Measurements from ENCODE around the gene ITPK1.

The ITPK1 gene

DNA sequence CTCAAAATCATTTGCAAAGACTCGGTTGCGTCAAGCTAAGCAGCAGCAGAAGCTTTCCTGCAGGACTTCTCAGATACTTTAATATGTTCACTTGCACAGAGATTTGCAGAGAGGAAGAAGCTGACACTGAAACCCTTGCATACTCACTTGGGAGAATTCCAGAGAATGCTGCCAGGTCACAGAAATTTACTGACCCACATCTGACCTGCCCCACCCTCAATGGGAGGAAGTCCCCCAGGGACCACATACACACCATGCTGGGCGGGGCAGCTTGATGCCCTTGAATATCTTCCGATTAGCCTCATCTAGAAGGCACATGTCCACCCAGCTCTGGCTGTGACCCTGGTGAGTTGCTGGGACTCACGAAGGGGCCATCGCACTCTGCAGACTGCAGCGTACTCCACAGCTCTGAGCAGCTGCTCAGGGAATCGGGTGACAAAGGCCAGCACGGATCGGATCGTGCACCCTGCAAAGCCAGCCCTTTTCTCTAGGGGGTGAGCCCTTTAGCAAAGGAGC lies 83.2 kb downstream of the ITPK1 start:
- peak; percentile 77 for ATAC-seq
- peaks cover 9% of the 10 kb centered on the region for H3K36me3 Mint-ChIP-seq
- peak overlapping the region; percentile 42 for H3K4me3 Mint-ChIP-seq
- H3K4me1 Mint-ChIP-seq: peaks cover 96% of the 10 kb centered on the region
- H3K27me3 Mint-ChIP-seq: no peaks in the 10 kb centered on the region
- no peaks in the 10 kb centered on the region for H3K9me3 Mint-ChIP-seq
- peak overlapping the region; percentile 90 for H3K27ac Mint-ChIP-seq

DNA sequence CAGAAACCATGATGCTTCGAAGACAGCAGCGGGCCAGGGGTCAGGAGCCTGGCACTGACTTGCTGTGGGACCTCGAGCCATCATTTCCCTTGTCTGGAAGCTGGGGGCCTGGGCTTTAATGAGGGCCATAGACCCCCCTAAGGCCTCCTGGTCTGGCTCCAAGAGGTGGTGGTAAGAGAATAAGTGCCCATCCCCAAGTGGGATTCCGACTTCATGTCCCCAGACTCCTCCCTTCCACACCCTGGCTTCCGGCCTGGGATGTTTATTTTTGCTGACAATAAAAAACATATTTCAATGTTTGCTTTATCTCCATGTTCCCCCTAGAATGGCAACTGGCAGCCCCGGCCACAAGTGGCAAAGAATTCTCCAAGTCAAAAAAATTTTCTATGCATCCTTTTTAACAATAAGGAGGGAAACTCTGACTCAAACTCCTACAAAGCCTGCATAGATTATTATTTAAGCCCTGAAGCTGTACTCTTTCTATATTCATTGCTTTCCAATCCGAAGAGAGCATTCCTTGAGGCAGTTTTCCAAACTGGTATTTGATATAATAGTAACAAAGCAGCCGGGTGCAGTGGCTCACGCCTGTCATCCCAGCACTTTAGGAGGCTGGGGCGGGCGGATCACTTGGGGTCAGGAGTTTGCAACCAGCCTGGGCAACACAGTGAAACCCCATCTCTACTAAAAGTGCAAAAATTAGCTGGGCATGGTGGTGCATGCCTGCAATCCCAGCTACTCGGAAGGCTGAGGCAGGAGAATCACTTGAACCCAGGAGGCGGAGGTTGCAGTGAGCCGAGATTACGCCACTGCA lies 84.0 kb downstream of the ITPK1 start:
- no peak for ATAC-seq
- peak overlapping the region; percentile 45 for H3K4me3 Mint-ChIP-seq
- H3K36me3 Mint-ChIP-seq: peaks cover 12% of the 10 kb centered on the region
- peaks cover 96% of the 10 kb centered on the region for H3K4me1 Mint-ChIP-seq
- H3K27ac Mint-ChIP-seq: peak overlapping the region; percentile 90
- H3K9me3 Mint-ChIP-seq: no peaks in the 10 kb centered on the region
- no peaks in the 10 kb centered on the region for H3K27me3 Mint-ChIP-seq

DNA sequence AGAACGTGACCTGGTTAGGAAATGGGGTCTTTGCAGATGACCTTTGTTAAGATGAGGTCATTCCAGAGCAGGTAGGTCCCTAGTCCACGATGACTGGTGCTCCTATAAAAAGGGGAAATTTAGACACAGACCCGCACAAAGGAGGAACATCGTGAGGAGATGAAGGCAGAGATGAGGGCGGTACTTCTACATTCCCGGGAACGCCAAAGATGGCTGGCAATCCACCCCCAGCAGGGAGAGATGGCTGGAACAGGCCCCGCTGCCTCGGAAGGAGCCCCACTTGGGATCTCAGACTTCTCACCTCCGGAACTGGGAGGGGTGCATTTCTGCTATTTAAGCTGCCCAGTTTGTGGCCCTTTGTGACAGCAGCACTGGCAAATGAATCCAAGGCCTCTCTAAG lies 85.0 kb downstream of the ITPK1 start:
- no peak for ATAC-seq
- no peak overlapping the region for H3K4me3 Mint-ChIP-seq
- no peaks in the 10 kb centered on the region for H3K9me3 Mint-ChIP-seq
- peaks cover 92% of the 10 kb centered on the region for H3K4me1 Mint-ChIP-seq
- peaks cover 19% of the 10 kb centered on the region for H3K36me3 Mint-ChIP-seq
- H3K27ac Mint-ChIP-seq: peak overlapping the region; percentile 90
- no peaks in the 10 kb centered on the region for H3K27me3 Mint-ChIP-seq

DNA sequence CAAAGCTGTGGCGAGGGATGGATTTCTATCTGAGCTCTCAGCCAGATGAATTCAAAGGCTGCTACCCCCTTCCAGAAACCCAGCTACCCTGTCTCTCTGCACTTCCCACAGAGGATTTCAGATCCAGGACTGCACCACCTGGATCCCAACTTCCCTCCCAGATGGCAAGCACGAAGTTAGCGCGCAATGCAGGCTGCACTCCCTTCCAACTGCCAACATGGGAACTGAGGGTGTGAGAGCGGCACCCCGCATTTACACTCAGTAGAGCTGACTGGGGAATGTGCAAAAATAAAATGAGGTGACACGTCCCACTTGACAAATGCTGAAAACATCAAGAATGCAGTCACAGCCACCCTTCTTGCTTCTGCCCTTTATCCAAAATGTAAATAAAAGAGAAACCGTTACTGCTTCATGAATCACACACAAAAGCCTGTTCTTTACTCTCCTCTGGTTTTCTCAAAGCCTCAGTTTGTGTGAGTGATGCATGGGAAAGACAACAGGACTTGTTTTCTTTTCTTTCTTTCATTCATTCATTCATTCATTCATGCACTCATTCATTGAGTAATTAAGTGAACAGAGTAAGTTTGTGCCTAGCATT lies 85.7 kb downstream of the ITPK1 start:
- Mint-ChIP-seq H3K27me3 (no peaks in the 10 kb centered on the region), H3K36me3 (peaks cover 25% of the 10 kb centered on the region), H3K27ac (peak overlapping the region; percentile 90), H3K4me3 (no peak overlapping the region), H3K9me3 (no peaks in the 10 kb centered on the region), H3K4me1 (peaks cover 95% of the 10 kb centered on the region)
- no peak for ATAC-seq

DNA sequence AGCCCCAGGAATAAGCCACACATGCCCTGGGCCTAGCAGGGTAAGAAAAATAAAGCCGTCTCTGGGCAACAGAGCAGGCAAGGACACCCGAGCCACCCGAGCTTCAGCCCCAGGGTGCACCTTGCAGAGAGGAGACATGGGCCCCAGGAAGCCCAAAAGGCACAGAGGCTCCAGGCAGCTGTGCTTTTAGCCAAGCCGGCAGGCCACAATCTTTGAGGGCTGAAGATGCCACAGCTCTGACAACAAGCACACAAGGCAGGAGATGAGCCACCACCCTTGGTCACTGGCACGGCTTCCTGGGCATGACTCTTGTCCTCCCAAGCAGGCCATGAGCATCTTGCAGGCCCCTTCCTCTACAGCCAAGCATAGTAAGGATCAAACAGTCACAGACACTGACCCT lies 86.3 kb downstream of the ITPK1 start:
- peaks cover 25% of the 10 kb centered on the region for H3K36me3 Mint-ChIP-seq
- peak overlapping the region; percentile 90 for H3K27ac Mint-ChIP-seq
- no peak for ATAC-seq
- no peaks in the 10 kb centered on the region for H3K27me3 Mint-ChIP-seq
- no peaks in the 10 kb centered on the region for H3K9me3 Mint-ChIP-seq
- H3K4me1 Mint-ChIP-seq: peaks cover 93% of the 10 kb centered on the region
- H3K4me3 Mint-ChIP-seq: no peak overlapping the region

DNA sequence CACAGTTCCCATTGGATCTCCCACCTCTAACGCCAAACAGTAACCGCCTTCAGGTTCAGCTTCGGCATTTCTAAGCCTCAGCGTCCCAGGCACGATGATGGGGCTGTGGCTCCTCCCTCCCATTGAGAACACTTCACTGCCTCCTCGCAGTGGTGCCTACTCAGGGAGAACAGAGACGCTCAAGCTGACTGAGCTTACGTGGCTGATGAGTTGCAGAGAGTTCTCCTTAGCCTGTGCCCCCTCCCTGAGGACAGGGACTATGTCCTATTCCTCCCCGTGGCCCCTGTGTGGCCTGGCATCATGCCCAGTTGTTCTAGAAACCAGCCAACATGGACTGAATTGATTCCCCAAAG lies 87.0 kb downstream of the ITPK1 start:
- H3K36me3 Mint-ChIP-seq: peaks cover 28% of the 10 kb centered on the region
- no peaks in the 10 kb centered on the region for H3K9me3 Mint-ChIP-seq
- H3K4me3 Mint-ChIP-seq: no peak overlapping the region
- peak overlapping the region; percentile 90 for H3K27ac Mint-ChIP-seq
- ATAC-seq: peak; percentile 34
- peaks cover 93% of the 10 kb centered on the region for H3K4me1 Mint-ChIP-seq
- no peaks in the 10 kb centered on the region for H3K27me3 Mint-ChIP-seq

DNA sequence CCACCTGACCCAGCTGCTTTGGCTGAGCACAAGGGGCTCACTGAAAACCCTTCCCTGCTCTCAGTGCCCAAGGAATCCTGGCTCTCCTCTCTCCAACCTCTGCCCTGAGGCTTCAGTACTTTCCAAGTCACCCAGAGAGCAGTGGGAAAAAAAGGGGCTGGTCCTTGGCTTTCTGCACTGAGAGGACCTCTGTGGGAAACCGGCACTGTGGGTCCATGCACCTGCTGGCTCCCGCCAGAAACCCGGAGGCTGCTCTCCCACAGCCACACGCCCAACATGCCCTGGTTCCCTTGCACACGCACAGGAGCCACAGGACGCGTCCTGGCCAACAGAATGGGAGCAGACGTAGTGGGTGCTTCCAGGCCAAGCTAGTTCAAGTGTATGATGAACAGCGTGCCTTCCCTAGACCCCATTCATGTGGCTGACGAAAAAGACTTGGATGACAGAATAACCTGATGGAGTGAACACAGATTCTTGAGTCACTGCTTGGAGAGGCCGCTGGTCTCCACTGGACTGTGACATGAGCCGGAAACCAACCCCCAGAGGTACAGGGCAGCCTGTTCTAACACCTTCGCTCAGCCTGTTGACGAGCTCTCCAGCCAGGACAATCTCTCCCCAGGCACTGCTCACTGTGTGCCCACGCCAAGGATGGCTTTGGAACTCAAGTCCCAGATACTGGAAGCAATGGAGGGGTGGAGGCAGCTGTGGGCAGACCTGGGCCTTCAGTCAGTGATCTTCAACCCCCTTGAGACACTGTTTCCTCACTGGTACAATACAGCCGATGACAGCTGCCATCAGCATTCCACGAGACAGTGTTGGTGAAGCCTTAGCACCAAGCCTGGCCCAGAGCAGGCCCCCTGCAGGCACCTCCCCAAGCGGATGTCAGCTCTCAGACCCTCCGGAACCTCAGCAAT lies 87.7 kb downstream of the ITPK1 start:
- Mint-ChIP-seq H3K27ac (peak overlapping the region; percentile 90), H3K4me3 (peak overlapping the region; percentile 21), H3K4me1 (peaks cover 93% of the 10 kb centered on the region), H3K36me3 (peaks cover 34% of the 10 kb centered on the region), H3K27me3 (no peaks in the 10 kb centered on the region), H3K9me3 (no peaks in the 10 kb centered on the region)
- ATAC-seq: peak; percentile 47

DNA sequence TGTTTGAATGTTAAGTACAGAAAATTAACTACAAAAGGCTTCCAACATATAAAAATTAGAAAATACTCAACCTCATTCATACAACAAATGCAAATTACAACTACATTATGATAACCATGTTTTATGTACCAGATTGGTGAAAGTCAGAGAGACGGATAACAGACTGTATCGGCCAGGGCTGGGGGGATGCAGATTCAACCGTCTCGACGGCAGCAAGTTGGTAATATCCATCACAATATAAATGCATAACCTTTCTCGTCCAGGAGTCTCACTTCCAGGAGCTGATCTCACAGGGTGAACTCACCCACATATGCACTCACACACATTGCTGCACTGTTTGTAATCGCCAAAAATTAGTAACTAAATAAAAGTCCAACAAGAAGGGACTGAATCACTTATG lies 89.4 kb downstream of the ITPK1 start:
- no peaks in the 10 kb centered on the region for H3K9me3 Mint-ChIP-seq

DNA sequence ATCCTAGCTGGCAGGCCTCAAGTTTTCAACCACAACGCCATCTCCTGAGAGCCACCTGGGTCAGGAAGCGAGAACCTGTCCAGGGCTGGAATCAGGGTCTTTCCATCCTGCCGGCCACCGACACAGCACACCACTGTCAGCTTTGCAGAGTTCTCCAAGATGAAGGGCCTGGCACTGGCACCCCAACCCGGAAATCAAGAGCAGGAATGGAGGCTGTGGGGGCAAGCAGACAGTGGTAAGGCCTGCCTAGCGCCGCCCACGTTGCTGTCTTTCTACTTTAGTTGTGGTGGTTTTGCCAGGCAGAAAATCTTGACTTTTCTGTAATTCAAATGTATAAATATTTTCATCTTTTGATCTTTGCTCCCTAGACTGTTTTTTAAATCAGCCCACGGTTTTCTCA lies 90.7 kb downstream of the ITPK1 start:
- Mint-ChIP-seq H3K9me3 (no peaks in the 10 kb centered on the region), H3K27me3 (no peaks in the 10 kb centered on the region), H3K4me3 (no peak overlapping the region), H3K27ac (no peak overlapping the region), H3K36me3 (peaks cover 44% of the 10 kb centered on the region), H3K4me1 (peaks cover 90% of the 10 kb centered on the region)
- no peak for ATAC-seq

More for the DNA sequence above, 89.4 kb downstream of the ITPK1 start:
- peaks cover 50% of the 10 kb centered on the region for H3K36me3 Mint-ChIP-seq
- H3K27ac Mint-ChIP-seq: no peak overlapping the region
- ATAC-seq: no peak
- H3K4me1 Mint-ChIP-seq: peaks cover 93% of the 10 kb centered on the region
- H3K27me3 Mint-ChIP-seq: no peaks in the 10 kb centered on the region
- no peak overlapping the region for H3K4me3 Mint-ChIP-seq

DNA sequence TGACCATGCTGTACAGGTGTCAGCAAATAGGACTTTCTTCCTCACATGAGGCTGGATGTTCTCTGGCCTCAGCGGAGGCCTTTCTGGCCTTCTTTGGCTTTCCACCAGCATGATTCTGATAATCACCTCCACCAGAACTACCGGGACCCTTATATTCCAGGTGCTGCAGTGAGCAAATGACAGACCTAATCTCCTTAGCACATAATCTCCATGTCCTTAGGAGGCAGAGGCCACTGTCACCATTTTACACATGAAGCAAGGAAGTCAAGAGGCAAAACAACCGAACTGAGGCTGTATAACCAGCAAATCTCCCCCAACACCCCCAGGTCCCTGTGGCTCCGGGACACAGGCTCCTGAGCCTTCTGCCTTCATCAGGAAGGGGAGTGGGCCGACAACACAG lies 91.2 kb downstream of the ITPK1 start:
- ATAC-seq: no peak
- H3K4me3 Mint-ChIP-seq: no peak overlapping the region
- H3K27ac Mint-ChIP-seq: peak overlapping the region; percentile 68
- H3K27me3 Mint-ChIP-seq: no peaks in the 10 kb centered on the region
- peaks cover 85% of the 10 kb centered on the region for H3K4me1 Mint-ChIP-seq
- peaks cover 44% of the 10 kb centered on the region for H3K36me3 Mint-ChIP-seq
- no peaks in the 10 kb centered on the region for H3K9me3 Mint-ChIP-seq

DNA sequence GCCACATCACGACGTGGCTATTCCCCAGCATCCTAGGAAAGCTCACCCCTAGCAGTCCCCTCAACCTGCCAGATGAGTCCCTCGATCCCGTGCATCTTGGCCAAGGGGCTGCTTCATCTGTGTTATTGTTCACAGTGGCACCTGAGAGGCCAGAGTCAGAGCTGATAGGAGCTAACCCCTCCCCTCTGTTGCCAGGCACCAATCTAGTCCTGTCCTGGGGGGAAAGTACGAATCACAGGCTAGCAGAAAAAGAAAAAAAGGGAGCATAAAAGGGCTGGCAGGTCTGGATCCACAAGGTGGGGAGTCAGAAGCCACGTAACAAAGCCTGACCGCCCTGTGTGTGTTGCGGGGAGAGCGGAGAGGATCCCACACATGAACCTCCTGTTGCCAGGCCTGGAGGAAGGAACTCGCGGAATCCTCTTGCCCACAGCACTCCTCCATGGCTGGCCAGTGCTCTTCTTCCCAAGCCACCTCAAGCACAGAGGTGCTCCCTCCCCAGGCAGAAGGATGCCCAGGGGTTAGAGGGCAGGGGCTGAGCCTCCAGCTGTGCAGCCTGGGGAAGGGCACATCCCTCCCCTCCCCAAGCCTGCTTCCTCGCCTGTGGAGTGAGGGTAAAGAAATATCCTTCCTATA lies 91.8 kb downstream of the ITPK1 start:
- H3K36me3 Mint-ChIP-seq: peaks cover 44% of the 10 kb centered on the region
- peaks cover 79% of the 10 kb centered on the region for H3K4me1 Mint-ChIP-seq
- peak overlapping the region; percentile 68 for H3K27ac Mint-ChIP-seq
- H3K27me3 Mint-ChIP-seq: no peaks in the 10 kb centered on the region
- H3K9me3 Mint-ChIP-seq: no peaks in the 10 kb centered on the region
- H3K4me3 Mint-ChIP-seq: no peak overlapping the region
- no peak for ATAC-seq

DNA sequence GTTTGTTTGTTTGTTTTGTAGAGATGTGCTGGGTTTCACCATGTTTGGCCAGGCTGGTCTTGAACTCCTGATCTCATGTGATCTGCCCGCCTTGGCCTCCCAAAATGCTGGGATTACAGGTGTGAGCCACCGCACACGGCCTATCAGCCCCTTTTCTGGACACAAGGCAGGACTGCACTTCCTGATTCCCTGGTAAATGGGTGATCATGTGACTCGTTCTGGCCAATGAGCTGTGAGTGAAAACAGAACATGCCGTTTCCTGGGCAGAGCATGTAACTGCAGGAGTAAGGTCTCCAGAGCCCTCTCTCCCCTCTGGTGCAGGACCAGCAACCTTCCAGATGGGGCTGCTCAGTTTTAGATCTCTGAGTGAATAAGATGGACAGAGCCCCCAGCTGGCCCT lies 92.7 kb downstream of the ITPK1 start:
- peaks cover 44% of the 10 kb centered on the region for H3K36me3 Mint-ChIP-seq
- peaks cover 76% of the 10 kb centered on the region for H3K4me1 Mint-ChIP-seq
- ATAC-seq: no peak
- no peaks in the 10 kb centered on the region for H3K27me3 Mint-ChIP-seq
- no peaks in the 10 kb centered on the region for H3K9me3 Mint-ChIP-seq
- H3K27ac Mint-ChIP-seq: peak overlapping the region; percentile 68
- no peak overlapping the region for H3K4me3 Mint-ChIP-seq

DNA sequence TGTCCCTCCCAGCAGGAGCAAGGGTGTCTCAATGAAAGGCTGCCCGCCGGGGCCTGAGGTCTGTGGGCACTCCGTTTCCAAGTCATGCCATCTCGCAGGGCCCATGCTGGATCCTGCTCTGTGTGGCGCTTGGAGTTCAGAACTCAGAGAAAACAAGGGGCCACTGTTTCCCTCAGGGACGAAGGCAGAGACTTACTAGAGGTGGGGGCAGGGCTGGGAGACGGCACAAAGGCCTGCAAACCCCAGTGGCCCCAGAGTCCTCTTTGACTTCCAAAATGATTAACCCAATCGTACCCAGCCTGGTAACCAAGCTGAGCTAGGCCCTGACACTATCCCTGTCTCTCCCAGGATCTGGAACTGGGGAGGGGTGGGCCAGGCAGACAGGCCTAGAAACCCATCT lies 95.8 kb downstream of the ITPK1 start:
- Mint-ChIP-seq H3K36me3 (peaks cover 35% of the 10 kb centered on the region), H3K9me3 (no peaks in the 10 kb centered on the region), H3K4me3 (no peak overlapping the region), H3K27ac (peak overlapping the region; percentile 68), H3K4me1 (peaks cover 65% of the 10 kb centered on the region), H3K27me3 (no peaks in the 10 kb centered on the region)
- no peak for ATAC-seq

DNA sequence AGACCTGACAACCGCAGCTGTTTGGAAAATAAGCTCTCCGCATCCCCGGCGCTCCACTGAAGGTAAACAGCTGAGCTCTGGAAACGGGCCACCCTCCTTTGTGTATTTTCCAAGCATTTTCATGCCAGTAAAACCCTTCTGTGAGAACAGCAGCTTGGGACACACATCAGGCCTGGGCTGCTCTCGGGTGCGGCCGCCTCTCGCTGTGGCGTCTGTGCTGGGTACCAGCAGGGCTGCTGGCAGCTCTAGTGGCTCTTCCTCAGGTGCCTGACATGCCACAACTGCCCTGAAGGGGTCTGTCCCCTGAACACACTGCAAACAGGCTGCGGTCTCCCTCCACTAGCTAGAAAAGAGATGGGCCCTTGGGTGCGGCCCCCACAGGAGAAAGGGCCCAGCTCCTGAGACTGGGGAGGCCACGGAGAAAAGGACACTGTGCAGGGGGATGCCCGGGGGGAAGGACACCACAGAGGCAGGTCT lies 96.3 kb downstream of the ITPK1 start:
- no peak for ATAC-seq
- Mint-ChIP-seq H3K4me1 (peaks cover 67% of the 10 kb centered on the region), H3K27me3 (no peaks in the 10 kb centered on the region), H3K4me3 (no peak overlapping the region), H3K9me3 (no peaks in the 10 kb centered on the region), H3K27ac (peak overlapping the region; percentile 68), H3K36me3 (peaks cover 41% of the 10 kb centered on the region)

DNA sequence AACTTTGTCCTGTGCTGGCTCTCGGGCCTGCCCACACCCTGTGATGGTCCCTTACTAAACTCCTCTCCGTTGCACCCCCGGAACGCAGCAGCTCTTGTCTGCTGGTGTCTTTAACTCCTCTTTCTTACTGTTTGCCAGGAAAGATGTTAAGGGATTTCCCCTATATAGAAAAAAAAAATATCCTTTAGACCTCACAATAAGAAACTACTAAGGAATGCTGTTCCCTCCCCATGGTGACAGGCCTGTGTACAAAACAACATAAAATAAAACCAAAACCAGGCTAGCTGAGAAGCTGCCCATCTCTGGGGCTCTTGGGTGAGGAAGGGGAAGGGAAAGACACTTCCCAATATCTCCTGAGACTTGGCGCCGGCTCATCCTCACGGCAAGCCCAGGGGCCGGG lies 97.4 kb downstream of the ITPK1 start:
- Mint-ChIP-seq H3K27ac (peak overlapping the region; percentile 60), H3K9me3 (no peaks in the 10 kb centered on the region), H3K4me3 (no peak overlapping the region), H3K36me3 (peaks cover 40% of the 10 kb centered on the region), H3K27me3 (no peaks in the 10 kb centered on the region), H3K4me1 (peaks cover 65% of the 10 kb centered on the region)
- no peak for ATAC-seq
